ENCODE measurements around the gene ZBED6. TPM values are rescaled to one million over a fixed set of nuclear protein-coding genes. Genes with fewer than 3 reads are reported as not detected.
"Not testable (repeated sequence)": the region's sequence is repeated elsewhere in the genome, so short reads cannot be mapped to it uniquely, and the experiment has no call there.

The ZBED6 gene
- polyA plus RNA-seq, 1 experiment, result 12.6 TPM

GRCh38 chr1:203789966-203790365 lies 5.5 kb upstream of the ZBED6 start:
- no peaks in the 10 kb centered on the region for H3K27me3 ChIP-seq (ENCODE audit: control insufficient read depth, insufficient read depth, low read length)
- no peak for DNase-seq (ENCODE audit: low read depth)
- H3K4me3 ChIP-seq (ENCODE audit: low read depth, low read length), result no peak overlapping the region
- ChIA-PET CTCF (no interaction called here), POLR2A (no interaction called here)
- no peak for TF ChIP-seq CTCF (IDR thresholded peaks at IDR 0.05; ENCODE audit: insufficient read depth, low read depth, low read length)
- H3K36me3 ChIP-seq (ENCODE audit: control insufficient read depth, insufficient read depth, low read length), result no peaks in the 10 kb centered on the region

GRCh38 chr1:203791498-203791897 lies 3.9 kb upstream of the ZBED6 start:
- ChIA-PET POLR2A (no interaction called here), CTCF (interaction anchor here (1.8 kb wide), 1 partner anchor 415 kb away, joined by 4 read pairs; no protein-coding TSS in a partner anchor)
- DNase-seq (ENCODE audit: low read depth), result no peak
- H3K36me3 ChIP-seq (ENCODE audit: control insufficient read depth, insufficient read depth, low read length), result no peaks in the 10 kb centered on the region
- no peaks in the 10 kb centered on the region for H3K27me3 ChIP-seq (ENCODE audit: control insufficient read depth, insufficient read depth, low read length)
- TF ChIP-seq CTCF (IDR thresholded peaks at IDR 0.05; ENCODE audit: insufficient read depth, low read depth, low read length), result no peak
- H3K4me3 ChIP-seq (ENCODE audit: low read depth, low read length), result no peak overlapping the region

- no peaks in the 10 kb centered on the region for H3K36me3 ChIP-seq (ENCODE audit: control insufficient read depth, insufficient read depth, low read length)
- H3K4me3 ChIP-seq (ENCODE audit: low read depth, low read length), result no peak overlapping the region
- ChIA-PET CTCF (interaction anchor here (1.8 kb wide), 1 partner anchor 414 kb away, joined by 4 read pairs; no protein-coding TSS in a partner anchor), POLR2A (no interaction called here)
- DNase-seq (ENCODE audit: low read depth), result no peak
- H3K27me3 ChIP-seq (ENCODE audit: control insufficient read depth, insufficient read depth, low read length), result no peaks in the 10 kb centered on the region
- TF ChIP-seq CTCF (IDR thresholded peaks at IDR 0.05; ENCODE audit: insufficient read depth, low read depth, low read length), result no peak
These were observed 2.9 kb upstream of the ZBED6 start for GRCh38 chr1:203792486-203792885.

- CTCF ChIA-PET, result not testable (repeated sequence)
These were observed 1.9 kb upstream of the ZBED6 start for GRCh38 chr1:203793561-203793960.

GRCh38 chr1:203794764-203795440 lies 521 bp upstream of the ZBED6 start:
- peaks cover 3% of the 10 kb centered on the region; the same call in 1 of the 2 replicates for H3K36me3 ChIP-seq (ENCODE audit: control insufficient read depth, insufficient read depth, low read length)
- CTCF ChIA-PET, result no interaction called here
- no peak for TF ChIP-seq CTCF (IDR thresholded peaks at IDR 0.05; ENCODE audit: insufficient read depth, low read depth, low read length)
- H3K27me3 ChIP-seq (ENCODE audit: control insufficient read depth, insufficient read depth, low read length), result no peaks in the 10 kb centered on the region
- peak overlapping the region; percentile 26 for H3K4me3 ChIP-seq (ENCODE audit: low read depth, low read length)
- POLR2A ChIA-PET, result interaction anchor here (0.7 kb wide), 1 partner anchor 1374 kb away, joined by 16 read pairs; no protein-coding TSS in a partner anchor
- no peak for DNase-seq (ENCODE audit: low read depth)

More at GRCh38 chr1:203793561-203793960, 1.9 kb upstream of the ZBED6 start:
- H3K27me3 ChIP-seq (ENCODE audit: control insufficient read depth, insufficient read depth, low read length); DNase-seq (ENCODE audit: low read depth); H3K4me3 ChIP-seq (ENCODE audit: low read depth, low read length); POLR2A ChIA-PET; H3K36me3 ChIP-seq (ENCODE audit: control insufficient read depth, insufficient read depth, low read length): not testable (repeated sequence)

GRCh38 chr1:203796236-203796605 lies 798 bp downstream of the ZBED6 start:
- H3K36me3 ChIP-seq (ENCODE audit: control insufficient read depth, insufficient read depth, low read length), result peaks cover 3% of the 10 kb centered on the region; the same call in 1 of the 2 replicates
- DNase-seq (ENCODE audit: low read depth), result no peak
- POLR2A ChIA-PET, result no interaction called here
- CTCF ChIA-PET, result no interaction called here
- no peak for TF ChIP-seq CTCF (IDR thresholded peaks at IDR 0.05; ENCODE audit: insufficient read depth, low read depth, low read length)
- H3K4me3 ChIP-seq (ENCODE audit: low read depth, low read length), result peak overlapping the region; percentile 86
- H3K27me3 ChIP-seq (ENCODE audit: control insufficient read depth, insufficient read depth, low read length), result no peaks in the 10 kb centered on the region
